Measurements from ENCODE around the gene ACP2.

GRCh38 chr11:47202576-47202975 is 46.0 kb downstream of the ACP2 start:
- TF ChIP-seq ETS1 (conservative IDR thresholded peaks at IDR 0.05; ENCODE audit: control insufficient read depth, low read depth, low read length) = no peak
- TF ChIP-seq USF1 (CRISPR knock-in tag; IDR thresholded peaks at IDR 0.05) = no peak
- no peak for TF ChIP-seq ZBTB43 (CRISPR knock-in tag; IDR thresholded peaks at IDR 0.05)
- TF ChIP-seq MBD1 (CRISPR knock-in tag; IDR thresholded peaks at IDR 0.05) = no peak
- TF ChIP-seq SNRNP70 (optimal IDR thresholded peaks at IDR 0.05; ENCODE audit: low read depth, low read length) = no peak
- TF ChIP-seq POLR3G (IDR thresholded peaks at IDR 0.05; ENCODE audit: extremely low read depth, insufficient read length, insufficient replicate concordance) = no peak
- no peak for TF ChIP-seq CTCF (IDR thresholded peaks at IDR 0.05 in 2 of 3, conservative IDR thresholded peaks at IDR 0.05 in 1 of 3; ENCODE audit: insufficient read depth in 2 of 3, low read depth in 1 of 3, low read length in 3 of 3)
- TF ChIP-seq HNRNPUL1 (IDR thresholded peaks at IDR 0.05; ENCODE audit: low read length) = no peak
- no peak for TF ChIP-seq ZNF778 (CRISPR knock-in tag; IDR thresholded peaks at IDR 0.05)
- TF ChIP-seq CBX2 (IDR thresholded peaks at IDR 0.05; ENCODE audit: insufficient read depth, low read length, poor library complexity, severe bottlenecking) = no peak
- no peak for TF ChIP-seq MAX (CRISPR knock-in tag; IDR thresholded peaks at IDR 0.05)
- TF ChIP-seq ZNF121 (CRISPR knock-in tag; conservative IDR thresholded peaks at IDR 0.05) = no peak

Data from K562 (cell line).